ENCODE data around the gene LZTR1. TPM values are rescaled to one million over a fixed set of nuclear protein-coding genes. Genes with fewer than 3 reads are reported as not detected.

The LZTR1 gene
- total RNA-seq, 1 donor from 2014 or later: 72.8 TPM

GRCh38 chr22:20944042-20944441, 38.1 kb upstream of the LZTR1 start:
- H3K27me3 ChIP-seq: no peaks in the 10 kb centered on the region
- no peak overlapping the region for H3K4me3 ChIP-seq
- H3K27ac ChIP-seq: no peak overlapping the region
- H3K4me1 ChIP-seq: peaks cover 0 to 23% of the 10 kb centered on the region in 2 donors
- no peak for DNase-seq (ENCODE audit: low spot score in 2 of 2)
- H3K36me3 ChIP-seq: no peaks in the 10 kb centered on the region
- intact Hi-C loops (cut with DNase I): no loop called here
- TF ChIP-seq CTCF (IDR thresholded peaks at IDR 0.05): no peak
- no peaks in the 10 kb centered on the region for H3K9me3 ChIP-seq

- H3K36me3 ChIP-seq: peaks cover 7 to 12% of the 10 kb centered on the region in 2 donors
- no peak overlapping the region for H3K4me3 ChIP-seq
- intact Hi-C loops (cut with DNase I): no loop called here
- no peak for TF ChIP-seq CTCF (IDR thresholded peaks at IDR 0.05)
- peak overlapping the region in 1 of 2 donors; percentile 30 for H3K27ac ChIP-seq
- DNase-seq (ENCODE audit: low spot score in 2 of 2): no peak
- peaks cover 0 to 19% of the 10 kb centered on the region in 2 donors for H3K4me1 ChIP-seq
- H3K9me3 ChIP-seq: no peaks in the 10 kb centered on the region
- no peaks in the 10 kb centered on the region for H3K27me3 ChIP-seq
Observed at GRCh38 chr22:20945578-20945934, 36.5 kb upstream of the LZTR1 start.

- no peak for TF ChIP-seq CTCF (IDR thresholded peaks at IDR 0.05)
- Histone ChIP-seq H3K27me3 (no peaks in the 10 kb centered on the region), H3K4me3 (no peak overlapping the region), H3K4me1 (peaks cover 0 to 19% of the 10 kb centered on the region in 2 donors), H3K9me3 (no peaks in the 10 kb centered on the region), H3K36me3 (peaks cover 13 to 20% of the 10 kb centered on the region in 2 donors), H3K27ac (peak overlapping the region; percentile 16 to 38)
- DNase-seq (ENCODE audit: low spot score in 2 of 2): no peak
- intact Hi-C loops (cut with DNase I): no loop called here
Observed at GRCh38 chr22:20946080-20946986, 35.8 kb upstream of the LZTR1 start.

- H3K27ac ChIP-seq: peak overlapping the region; percentile 16 to 38
- H3K27me3 ChIP-seq: no peaks in the 10 kb centered on the region
- no peak for TF ChIP-seq CTCF (IDR thresholded peaks at IDR 0.05)
- H3K9me3 ChIP-seq: no peaks in the 10 kb centered on the region
- no peak overlapping the region for H3K4me3 ChIP-seq
- peaks cover 0 to 19% of the 10 kb centered on the region in 2 donors for H3K4me1 ChIP-seq
- DNase-seq (ENCODE audit: low spot score in 2 of 2): no peak
- intact Hi-C loops (cut with DNase I): no loop called here
- H3K36me3 ChIP-seq: peaks cover 14 to 26% of the 10 kb centered on the region in 2 donors
Observed at GRCh38 chr22:20946991-20947390, 35.1 kb upstream of the LZTR1 start.

GRCh38 chr22:20948450-20948849, 33.6 kb upstream of the LZTR1 start:
- no peak for TF ChIP-seq CTCF (IDR thresholded peaks at IDR 0.05)
- no peak overlapping the region for H3K27ac ChIP-seq
- peaks cover 0 to 19% of the 10 kb centered on the region in 2 donors for H3K4me1 ChIP-seq
- H3K4me3 ChIP-seq: no peak overlapping the region
- H3K36me3 ChIP-seq: peaks cover 14 to 40% of the 10 kb centered on the region in 2 donors
- intact Hi-C loops (cut with DNase I): no loop called here
- H3K27me3 ChIP-seq: no peaks in the 10 kb centered on the region
- no peak for DNase-seq (ENCODE audit: low spot score in 2 of 2)
- no peaks in the 10 kb centered on the region for H3K9me3 ChIP-seq

Data from ascending aorta (tissue), 2 donors.